Trophoblast cell (in vitro differentiated cells and primary cell): Measurements from ENCODE around the gene TFCP2L1.

Source experiments
- DNase-seq, 2 donors: peaks; one replicate each; pipeline ENCODE4 v3.0.0-alpha.2; 2016
- H2AFZ ChIP-seq: 2 replicates; pipeline ENCODE4 v1.6.1; 2013; ENCODE audit warnings: low read length, moderate library complexity, mild to moderate bottlenecking; ENCODE audit not compliant: insufficient read depth, poor library complexity
- H2AK5ac ChIP-seq: 2 replicates; pipeline ENCODE4 v1.6.1; 2013; ENCODE audit warnings: mild to moderate bottlenecking, low read length
- H2BK120ac ChIP-seq: 2 replicates; pipeline ENCODE4 v1.6.1; 2013; ENCODE audit warnings: low read length, mild to moderate bottlenecking, moderate library complexity; ENCODE audit not compliant: insufficient read depth, poor library complexity
- H2BK12ac ChIP-seq: 2 replicates; pipeline ENCODE4 v1.6.1; 2013; ENCODE audit warnings: mild to moderate bottlenecking, low read length, moderate library complexity
- H2BK5ac ChIP-seq: 2 replicates; pipeline ENCODE4 v1.6.1; 2013; ENCODE audit warnings: low read length, low read depth, moderate library complexity, mild to moderate bottlenecking; ENCODE audit not compliant: poor library complexity
- H3K14ac ChIP-seq: 2 replicates; pipeline ENCODE4 v1.6.1; 2013; ENCODE audit warnings: mild to moderate bottlenecking, low read length
- H3K18ac ChIP-seq: 2 replicates; pipeline ENCODE4 v1.6.1; 2013; ENCODE audit warnings: mild to moderate bottlenecking, low read length
- H3K23ac ChIP-seq: 2 replicates; pipeline ENCODE4 v1.6.1; 2013; ENCODE audit warnings: low read length
- H3K27ac ChIP-seq: 2 replicates; pipeline ENCODE4 v1.5.1; 2013; ENCODE audit warnings: low read depth, mild to moderate bottlenecking, inconsistent platforms, low read length, moderate library complexity
- H3K27me3 ChIP-seq: 2 replicates; pipeline ENCODE4 v1.6.1; 2013; ENCODE audit warnings: inconsistent platforms, mild to moderate bottlenecking, low read length, moderate library complexity; ENCODE audit not compliant: insufficient read depth
- H3K36me3 ChIP-seq, 2 experiments: 1 replicate in 1 of 2; 2 replicates in 1 of 2; pipeline ENCODE4 v1.6.1; 2013; ENCODE audit warnings: low read length in 2 of 2, mild to moderate bottlenecking in 2 of 2, moderate library complexity in 1 of 2; ENCODE audit not compliant: insufficient read depth in 2 of 2, control insufficient read depth in 1 of 2
- H3K4ac ChIP-seq: 2 replicates; pipeline ENCODE4 v1.6.1; 2013; ENCODE audit warnings: low read depth, mild to moderate bottlenecking, low read length, moderate library complexity
- H3K4me1 ChIP-seq, 2 experiments: 1 replicate in 1 of 2; 2 replicates in 1 of 2; pipeline ENCODE4 v1.6.1; 2013; ENCODE audit warnings: low read length in 2 of 2, mild to moderate bottlenecking in 2 of 2, moderate library complexity in 1 of 2; ENCODE audit not compliant: insufficient read depth in 2 of 2, control insufficient read depth in 1 of 2
- H3K4me2 ChIP-seq: 2 replicates; pipeline ENCODE4 v1.6.1; 2013; ENCODE audit warnings: inconsistent platforms, mild to moderate bottlenecking, low read length, moderate library complexity
- H3K4me3 ChIP-seq: 2 replicates; pipeline ENCODE4 v1.5.1; 2013; ENCODE audit warnings: mild to moderate bottlenecking, low read depth, low read length, inconsistent platforms
- H3K79me1 ChIP-seq: one replicate; pipeline ENCODE4 v1.6.1; 2013; ENCODE audit warnings: low read length
- H3K79me2 ChIP-seq: 2 replicates; pipeline ENCODE4 v1.6.1; 2013; ENCODE audit warnings: low read length, mild to moderate bottlenecking; ENCODE audit not compliant: control insufficient read depth, insufficient read depth, poor library complexity
- H3K9ac ChIP-seq: 2 replicates; pipeline ENCODE4 v1.6.1; 2013; ENCODE audit warnings: mild to moderate bottlenecking, low read length
- H3K9me3 ChIP-seq: 2 replicates; pipeline ENCODE4 v1.6.1; 2013; ENCODE audit warnings: low read depth, mild to moderate bottlenecking, control low read depth, inconsistent platforms, low read length; ENCODE audit not compliant: insufficient read depth
- H4K12ac ChIP-seq: 2 replicates; pipeline ENCODE4 v1.6.1; 2013; ENCODE audit warnings: low read depth, mild to moderate bottlenecking, low read length, moderate library complexity
- H4K8ac ChIP-seq: 2 replicates; pipeline ENCODE4 v1.6.1; 2013; ENCODE audit warnings: low read depth, mild to moderate bottlenecking, low read length, moderate library complexity
- H4K91ac ChIP-seq: one replicate; pipeline ENCODE4 v1.6.1; 2013; ENCODE audit warnings: low read depth, mild to moderate bottlenecking, low read length, moderate library complexity
- WGBS: extraction: QIAGEN DNeasy Blood & Tissue Kit; methylation state at CpG from one replicate; pipeline ENCODE4 v1.1.7; 2013; ENCODE audit warnings: missing lambda C conversion rate; ENCODE audit not compliant: insufficient read length, insufficient coverage; ENCODE audit errors: extremely low coverage; 5-methylcytosine and 5-hydroxymethylcytosine counted together

Gene TFCP2L1

DNA sequence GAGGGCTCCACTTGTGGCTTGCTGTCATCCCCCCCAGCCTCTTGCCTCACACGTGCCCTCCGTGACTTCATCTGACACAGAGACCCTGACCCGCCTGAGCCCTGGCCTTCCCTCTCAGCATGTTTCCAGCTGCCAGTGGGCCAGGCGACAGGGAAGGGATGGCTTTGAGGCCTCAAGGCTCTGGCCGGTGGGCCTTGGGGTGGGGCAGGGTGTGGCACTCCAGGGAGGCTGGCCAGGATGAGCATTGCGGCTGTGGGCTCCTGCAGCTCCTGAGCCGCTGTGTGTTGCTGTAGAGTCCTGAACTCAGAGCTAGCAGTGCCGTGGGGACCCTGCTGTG lies 85.0 kb downstream of the TFCP2L1 start:
- no peak overlapping the region for H4K91ac ChIP-seq
- H3K79me2 ChIP-seq, result no peaks in the 10 kb centered on the region
- no peak overlapping the region for H3K27ac ChIP-seq
- DNase-seq, result no peak
- no peak overlapping the region for H4K12ac ChIP-seq
- no peak overlapping the region for H3K4me3 ChIP-seq
- no peak overlapping the region for H2AFZ ChIP-seq
- H3K18ac ChIP-seq, result no peak overlapping the region
- H3K36me3 ChIP-seq, result no peaks in the 10 kb centered on the region
- no peak overlapping the region for H3K4ac ChIP-seq
- H2AK5ac ChIP-seq, result no peak overlapping the region
- H3K14ac ChIP-seq, result no peak overlapping the region
- no peak overlapping the region for H3K4me2 ChIP-seq
- no peaks in the 10 kb centered on the region for H3K79me1 ChIP-seq
- H2BK5ac ChIP-seq, result no peak overlapping the region
- H2BK120ac ChIP-seq, result no peak overlapping the region
- H3K23ac ChIP-seq, result no peak overlapping the region
- H3K9me3 ChIP-seq, result peaks cover 3% of the 10 kb centered on the region
- no peak overlapping the region for H3K9ac ChIP-seq
- H3K4me1 ChIP-seq, result peaks cover 0 to 1% of the 10 kb centered on the region in 2 experiments
- H2BK12ac ChIP-seq, result no peak overlapping the region
- WGBS, result no CpG with 5 or more reads among the region's 8 CpGs
- H4K8ac ChIP-seq, result no peak overlapping the region
- H3K27me3 ChIP-seq, result no peaks in the 10 kb centered on the region

DNA sequence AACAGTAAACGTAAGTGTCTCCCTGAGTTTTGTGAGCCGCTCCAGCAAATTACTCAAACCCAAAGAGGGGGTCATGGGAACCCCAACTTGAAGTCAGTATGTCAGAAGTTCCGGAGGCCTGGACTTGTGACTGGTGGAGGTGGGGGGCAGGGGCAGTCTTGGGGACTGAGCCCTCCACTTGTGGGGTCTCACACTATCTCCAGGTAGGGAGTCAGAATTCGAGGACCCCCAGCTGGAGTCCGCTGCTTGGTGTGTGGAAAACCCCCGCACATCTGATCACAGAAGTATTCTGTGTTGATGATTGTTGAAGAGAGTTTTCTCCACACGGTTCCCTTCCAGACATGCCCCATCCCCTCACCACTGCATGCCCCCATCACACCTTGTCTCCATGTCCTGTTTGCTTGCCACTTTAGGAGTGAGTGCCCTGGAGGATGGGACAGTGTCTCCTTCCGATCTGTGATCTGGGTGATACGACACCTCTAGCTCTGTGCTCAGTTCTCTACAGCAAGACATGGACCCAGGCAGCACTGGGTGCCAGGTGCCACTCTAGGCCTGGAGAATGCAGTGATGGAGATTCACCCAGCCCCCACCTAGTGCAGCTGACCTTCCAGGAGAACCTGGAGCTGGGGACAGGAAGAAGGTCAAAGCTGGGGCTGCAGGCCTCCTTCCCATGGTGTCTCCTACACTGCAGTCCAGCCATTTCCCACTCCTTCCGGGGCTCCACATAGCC lies 85.6 kb downstream of the TFCP2L1 start:
- H2BK120ac ChIP-seq, result no peak overlapping the region
- H3K4me3 ChIP-seq, result no peak overlapping the region
- no peak overlapping the region for H3K4me2 ChIP-seq
- no peak for DNase-seq
- H2BK12ac ChIP-seq, result no peak overlapping the region
- no peaks in the 10 kb centered on the region for H3K79me1 ChIP-seq
- no peak overlapping the region for H2AK5ac ChIP-seq
- H4K8ac ChIP-seq, result no peak overlapping the region
- H3K18ac ChIP-seq, result no peak overlapping the region
- H3K9ac ChIP-seq, result no peak overlapping the region
- H4K12ac ChIP-seq, result no peak overlapping the region
- H2BK5ac ChIP-seq, result no peak overlapping the region
- no peak overlapping the region for H3K27ac ChIP-seq
- H3K9me3 ChIP-seq, result peaks cover 3% of the 10 kb centered on the region
- no peaks in the 10 kb centered on the region for H3K27me3 ChIP-seq
- H3K14ac ChIP-seq, result no peak overlapping the region
- no peak overlapping the region for H2AFZ ChIP-seq
- H3K79me2 ChIP-seq, result no peaks in the 10 kb centered on the region
- WGBS, result no CpG with 5 or more reads among the region's 10 CpGs
- H3K36me3 ChIP-seq, result no peaks in the 10 kb centered on the region
- no peak overlapping the region for H3K4ac ChIP-seq
- no peak overlapping the region for H4K91ac ChIP-seq
- no peak overlapping the region for H3K23ac ChIP-seq
- peaks cover 0 to 1% of the 10 kb centered on the region in 2 experiments for H3K4me1 ChIP-seq

DNA sequence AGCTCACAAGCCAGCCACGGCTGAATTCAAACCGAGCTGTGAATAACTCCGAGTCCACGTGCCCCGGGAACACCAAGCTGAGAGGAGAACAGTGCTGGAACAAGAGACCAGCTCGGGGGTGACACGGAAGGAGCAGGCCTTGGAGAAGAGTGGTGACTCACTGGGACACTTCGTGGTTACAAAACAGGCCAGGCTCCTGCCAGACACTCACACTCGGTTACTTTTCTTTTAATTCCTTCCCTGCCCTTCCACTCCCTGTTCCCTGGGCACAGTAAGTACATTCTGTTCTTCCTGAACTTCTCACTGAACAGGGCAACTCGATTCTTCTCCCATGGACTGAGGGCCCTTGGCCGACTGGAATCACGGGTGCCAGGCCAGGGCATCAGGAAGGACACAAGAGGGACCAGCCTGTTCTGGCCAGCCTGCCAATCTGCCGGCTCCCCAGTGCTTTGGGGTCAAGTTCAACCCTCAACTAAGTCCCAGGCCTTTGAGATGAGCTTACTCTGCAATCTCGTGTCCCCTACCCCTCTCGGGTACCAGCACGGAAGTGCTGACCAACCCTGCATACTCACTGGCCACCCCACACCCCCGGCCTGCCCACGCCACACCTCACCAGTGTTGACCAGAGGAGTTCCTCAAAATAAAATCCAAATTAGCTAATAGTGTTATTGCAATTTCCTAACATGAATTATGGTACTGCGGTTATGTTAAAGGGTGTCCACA lies 87.5 kb downstream of the TFCP2L1 start:
- peaks cover 4% of the 10 kb centered on the region for H3K9me3 ChIP-seq
- no peaks in the 10 kb centered on the region for H3K36me3 ChIP-seq
- peak; percentile 21 to 42 for DNase-seq
- H3K23ac ChIP-seq, result no peak overlapping the region
- H4K8ac ChIP-seq, result no peak overlapping the region
- H4K12ac ChIP-seq, result no peak overlapping the region
- no peaks in the 10 kb centered on the region for H3K79me2 ChIP-seq
- H3K9ac ChIP-seq, result no peak overlapping the region
- no peak overlapping the region for H3K27ac ChIP-seq
- H3K4ac ChIP-seq, result no peak overlapping the region
- no peak overlapping the region for H3K18ac ChIP-seq
- H3K4me3 ChIP-seq, result no peak overlapping the region
- no peak overlapping the region for H2BK5ac ChIP-seq
- H3K14ac ChIP-seq, result no peak overlapping the region
- H3K4me1 ChIP-seq, result peaks cover 0 to 1% of the 10 kb centered on the region in 2 experiments
- H3K27me3 ChIP-seq, result no peaks in the 10 kb centered on the region
- no peak overlapping the region for H2AK5ac ChIP-seq
- no peak overlapping the region for H2BK12ac ChIP-seq
- no peak overlapping the region for H2BK120ac ChIP-seq
- H3K79me1 ChIP-seq, result no peaks in the 10 kb centered on the region
- no peak overlapping the region for H2AFZ ChIP-seq
- no CpG with 5 or more reads among the region's 19 CpGs for WGBS
- no peak overlapping the region for H4K91ac ChIP-seq
- H3K4me2 ChIP-seq, result no peak overlapping the region

DNA sequence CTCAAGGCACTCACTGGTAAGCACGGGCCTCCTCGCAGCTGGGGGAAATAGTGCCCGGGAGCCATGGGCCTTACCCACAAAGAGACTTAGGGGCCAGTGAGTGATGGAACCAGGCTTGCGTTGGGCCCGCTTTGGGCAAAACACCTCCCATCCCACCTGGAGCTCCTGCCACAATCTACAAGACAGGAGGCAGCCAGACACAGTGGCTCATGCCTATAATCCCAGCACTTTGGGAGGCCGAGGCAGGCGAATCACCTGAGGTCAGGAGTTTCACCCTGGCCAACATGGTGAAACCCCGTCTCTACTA lies 88.2 kb downstream of the TFCP2L1 start:
- Histone ChIP-seq H4K8ac (no peak overlapping the region), H3K23ac (no peak overlapping the region)

More for the DNA sequence above, 88.2 kb downstream of the TFCP2L1 start:
- H3K79me2 ChIP-seq, result no peaks in the 10 kb centered on the region
- H3K4ac ChIP-seq, result no peak overlapping the region
- H3K4me1 ChIP-seq, result peaks cover 0 to 1% of the 10 kb centered on the region in 2 experiments
- no peak overlapping the region for H3K14ac ChIP-seq
- H3K4me2 ChIP-seq, result no peak overlapping the region
- H3K18ac ChIP-seq, result no peak overlapping the region
- H2BK12ac ChIP-seq, result no peak overlapping the region
- no peak overlapping the region for H4K12ac ChIP-seq
- no peaks in the 10 kb centered on the region for H3K79me1 ChIP-seq
- no peak overlapping the region for H3K9ac ChIP-seq
- no peaks in the 10 kb centered on the region for H3K27me3 ChIP-seq
- WGBS, result no CpG with 5 or more reads among the region's 8 CpGs
- no peak overlapping the region for H3K27ac ChIP-seq
- DNase-seq, result no peak
- no peak overlapping the region for H3K4me3 ChIP-seq
- no peaks in the 10 kb centered on the region for H3K36me3 ChIP-seq
- H2AK5ac ChIP-seq, result no peak overlapping the region
- no peak overlapping the region for H2BK5ac ChIP-seq
- H3K9me3 ChIP-seq, result peaks cover 3% of the 10 kb centered on the region
- no peak overlapping the region for H2AFZ ChIP-seq
- no peak overlapping the region for H2BK120ac ChIP-seq
- no peak overlapping the region for H4K91ac ChIP-seq
